HEK293 (cell line): Measurements from ENCODE around the gene TREH.

Source experiments
- MEIS1 ChIP-seq: sonication (generic); formaldehyde crosslinking; IDR thresholded peaks from 2 replicates; pipeline ENCODE4 v1.8.1; 2022; ENCODE audit warnings: missing genetic modification reagents, mild to moderate bottlenecking, borderline replicate concordance
- SP3 ChIP-seq: fragments of 450-650 bp; formaldehyde crosslinking; IDR thresholded peaks from 2 replicates; pipeline ENCODE4 v1.5.1; 2016; ENCODE audit warnings: missing biosample characterization, missing genetic modification characterization
- YY1 ChIP-seq: fragments of 450-650 bp; formaldehyde crosslinking; IDR thresholded peaks from 2 replicates; pipeline ENCODE4 v1.5.1; 2018; ENCODE audit warnings: missing biosample characterization, missing genetic modification characterization
- ZNF274 ChIP-seq, 2 experiments: fragments of 200-500 bp in 1 of 2; fragments of 450-650 bp in 1 of 2; sonication (Bioruptor generic) in 1 of 2; formaldehyde crosslinking in 1 of 2; IDR thresholded peaks; 2 replicates each; pipeline versions ENCODE4 v1.5.1 to v1.6.1; 2014 to 2016; ENCODE audit warnings: borderline replicate concordance in 1 of 2, inconsistent platforms in 1 of 2, low read length in 1 of 2, missing biosample characterization in 1 of 2, missing genetic modification characterization in 1 of 2
- ZNF521 ChIP-seq: fragments of 450-650 bp; formaldehyde crosslinking; IDR thresholded peaks from 2 replicates; pipeline ENCODE4 v1.5.1; 2017; ENCODE audit warnings: missing biosample characterization, mild to moderate bottlenecking, missing genetic modification characterization

DNA sequence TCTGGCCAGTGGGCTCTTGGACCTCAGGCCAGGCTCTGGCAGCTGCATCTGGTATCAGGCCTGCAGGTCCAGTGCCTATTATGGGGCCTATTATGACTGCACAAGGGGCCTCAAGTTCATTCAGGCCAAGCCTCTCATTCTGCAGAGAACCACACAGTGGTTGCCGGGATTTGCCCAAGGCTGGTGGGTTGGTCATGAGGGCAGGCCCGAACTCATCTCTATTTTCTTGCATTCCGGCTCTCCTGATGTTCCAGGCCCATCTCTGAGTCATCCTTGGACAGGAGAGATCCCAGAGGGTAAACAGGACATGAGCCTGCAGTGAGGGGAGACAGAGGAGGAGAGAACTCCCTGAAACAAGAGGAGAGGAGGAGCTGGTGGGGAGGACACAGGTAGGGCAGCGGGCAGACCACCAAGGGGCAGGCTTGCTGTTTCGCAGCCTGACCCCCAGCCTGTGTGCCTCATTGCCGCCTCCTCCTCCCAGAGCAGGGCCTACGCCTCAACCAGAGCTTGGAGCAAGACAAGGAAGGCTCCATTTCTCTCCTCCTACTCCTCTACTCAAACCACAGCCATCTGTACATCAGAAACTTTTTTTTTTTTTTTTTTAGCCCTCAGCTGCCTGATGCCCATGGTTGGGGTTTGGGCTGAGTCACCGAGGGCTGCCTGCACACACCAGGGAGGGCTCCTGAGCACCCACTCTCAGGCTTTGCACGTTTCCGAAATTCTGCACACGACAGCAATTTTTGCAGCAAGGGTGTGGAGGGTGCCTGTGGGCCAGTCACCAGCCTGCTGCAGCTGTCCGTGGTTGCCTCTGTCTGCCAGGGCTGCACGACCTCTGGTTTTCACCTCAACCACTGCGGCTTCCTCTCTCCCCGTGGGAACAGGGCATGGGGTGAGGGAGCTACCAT, 12.7 kb upstream of the TREH start:
- no peak for TF ChIP-seq SP3 (tag by site-specific recombination)
- no peak for TF ChIP-seq ZNF521 (tag by site-specific recombination)
- no peak for TF ChIP-seq ZNF274 (IDR thresholded peaks at IDR 0.05; ENCODE audit: low read length)
- no peak for TF ChIP-seq ZNF274 (tag by site-specific recombination; IDR thresholded peaks at IDR 0.05; ENCODE audit: borderline replicate concordance)
- no peak for TF ChIP-seq YY1
- no peak for TF ChIP-seq MEIS1
